Measurements from ENCODE around the gene AGAP1.

The AGAP1 gene

GRCh38 chr2:235647264-235647663 lies 153.4 kb downstream of the AGAP1 start:
- TF ChIP-seq, protein P1, sequence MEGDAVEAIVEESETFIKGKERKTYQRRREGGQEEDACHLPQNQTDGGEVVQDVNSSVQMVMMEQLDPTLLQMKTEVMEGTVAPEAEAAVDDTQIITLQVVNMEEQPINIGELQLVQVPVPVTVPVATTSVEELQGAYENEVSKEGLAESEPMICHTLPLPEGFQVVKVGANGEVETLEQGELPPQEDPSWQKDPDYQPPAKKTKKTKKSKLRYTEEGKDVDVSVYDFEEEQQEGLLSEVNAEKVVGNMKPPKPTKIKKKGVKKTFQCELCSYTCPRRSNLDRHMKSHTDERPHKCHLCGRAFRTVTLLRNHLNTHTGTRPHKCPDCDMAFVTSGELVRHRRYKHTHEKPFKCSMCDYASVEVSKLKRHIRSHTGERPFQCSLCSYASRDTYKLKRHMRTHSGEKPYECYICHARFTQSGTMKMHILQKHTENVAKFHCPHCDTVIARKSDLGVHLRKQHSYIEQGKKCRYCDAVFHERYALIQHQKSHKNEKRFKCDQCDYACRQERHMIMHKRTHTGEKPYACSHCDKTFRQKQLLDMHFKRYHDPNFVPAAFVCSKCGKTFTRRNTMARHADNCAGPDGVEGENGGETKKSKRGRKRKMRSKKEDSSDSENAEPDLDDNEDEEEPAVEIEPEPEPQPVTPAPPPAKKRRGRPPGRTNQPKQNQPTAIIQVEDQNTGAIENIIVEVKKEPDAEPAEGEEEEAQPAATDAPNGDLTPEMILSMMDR (IDR thresholded peaks at IDR 0.05; ENCODE audit: poor library complexity, severe bottlenecking): no peak
- Histone ChIP-seq H3K4me3 (ENCODE audit: severe bottlenecking) (no peak overlapping the region), H3K27me3 (ENCODE audit: insufficient read depth, poor library complexity, severe bottlenecking) (no peaks in the 10 kb centered on the region), H3K9me3 (ENCODE audit: severe bottlenecking) (no peaks in the 10 kb centered on the region), H3K36me3 (ENCODE audit: low read depth) (no peaks in the 10 kb centered on the region), H3K27ac (ENCODE audit: poor library complexity, severe bottlenecking) (no peak overlapping the region), H3K4me1 (ENCODE audit: insufficient read depth, poor library complexity, severe bottlenecking) (peaks cover 6% of the 10 kb centered on the region)
- ATAC-seq (ENCODE audit: low read depth) (no peak), DNase-seq (ENCODE audit: low spot score) (no peak)

GRCh38 chr2:235647877-235648276 lies 154.0 kb downstream of the AGAP1 start:
- no peak overlapping the region for H3K27ac ChIP-seq (ENCODE audit: poor library complexity, severe bottlenecking)
- no peak for ATAC-seq (ENCODE audit: low read depth)
- DNase-seq (ENCODE audit: low spot score): no peak
- no peaks in the 10 kb centered on the region for H3K36me3 ChIP-seq (ENCODE audit: low read depth)
- no peaks in the 10 kb centered on the region for H3K27me3 ChIP-seq (ENCODE audit: insufficient read depth, poor library complexity, severe bottlenecking)
- H3K4me1 ChIP-seq (ENCODE audit: insufficient read depth, poor library complexity, severe bottlenecking): no peaks in the 10 kb centered on the region
- TF ChIP-seq, protein P1 (IDR thresholded peaks at IDR 0.05; ENCODE audit: poor library complexity, severe bottlenecking): no peak
- H3K4me3 ChIP-seq (ENCODE audit: severe bottlenecking): no peak overlapping the region
- no peaks in the 10 kb centered on the region for H3K9me3 ChIP-seq (ENCODE audit: severe bottlenecking)

DNA sequence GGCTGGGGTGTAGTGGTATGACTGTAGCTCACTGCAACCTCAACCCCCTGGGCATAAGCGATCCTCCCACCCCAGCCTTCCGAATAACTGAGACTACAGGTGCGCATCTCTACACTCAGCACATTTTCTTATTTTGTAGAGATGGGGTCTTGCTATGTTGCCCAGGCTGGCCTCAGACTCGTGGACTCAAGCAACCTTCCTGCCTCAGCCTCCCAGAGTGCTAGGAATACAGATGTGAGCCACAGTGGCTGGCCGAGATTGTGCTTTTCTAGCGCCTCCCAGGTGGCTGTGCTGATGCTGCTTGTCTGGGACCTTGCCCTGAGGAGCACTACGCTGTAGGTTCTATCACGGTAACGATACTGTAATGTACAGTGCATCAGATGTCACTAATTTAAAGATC lies 155.6 kb downstream of the AGAP1 start:
- ATAC-seq (ENCODE audit: low read depth) (no peak), DNase-seq (ENCODE audit: low spot score) (no peak)
- TF ChIP-seq, protein P1 (IDR thresholded peaks at IDR 0.05; ENCODE audit: poor library complexity, severe bottlenecking): no peak
- Histone ChIP-seq H3K27ac (ENCODE audit: poor library complexity, severe bottlenecking) (no peak overlapping the region), H3K36me3 (ENCODE audit: low read depth) (no peaks in the 10 kb centered on the region), H3K9me3 (ENCODE audit: severe bottlenecking) (no peaks in the 10 kb centered on the region), H3K4me1 (ENCODE audit: insufficient read depth, poor library complexity, severe bottlenecking) (no peaks in the 10 kb centered on the region), H3K4me3 (ENCODE audit: severe bottlenecking) (no peak overlapping the region), H3K27me3 (ENCODE audit: insufficient read depth, poor library complexity, severe bottlenecking) (no peaks in the 10 kb centered on the region)

DNA sequence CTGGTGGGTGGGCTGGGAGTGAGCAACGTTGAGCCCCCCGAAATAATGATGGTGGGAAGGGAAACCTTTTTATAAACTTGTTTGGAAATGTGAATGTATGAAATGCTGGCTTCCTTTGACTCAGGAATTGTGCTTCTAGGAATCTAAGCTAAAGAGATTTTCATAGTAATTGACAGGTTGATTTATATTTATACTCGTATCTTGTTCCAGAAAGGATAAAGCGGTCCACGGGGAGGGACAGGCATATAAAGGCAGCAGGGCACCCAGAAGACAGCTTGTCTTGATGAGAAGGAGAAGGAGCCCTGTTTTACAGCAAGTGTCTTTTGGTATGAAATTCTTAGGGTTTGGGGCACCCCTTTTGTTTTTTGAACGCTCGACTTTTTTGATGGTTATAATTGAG lies 157.8 kb downstream of the AGAP1 start:
- Histone ChIP-seq H3K27ac (ENCODE audit: poor library complexity, severe bottlenecking) (no peak overlapping the region), H3K36me3 (ENCODE audit: low read depth) (no peaks in the 10 kb centered on the region), H3K27me3 (ENCODE audit: insufficient read depth, poor library complexity, severe bottlenecking) (no peaks in the 10 kb centered on the region), H3K4me3 (ENCODE audit: severe bottlenecking) (no peak overlapping the region), H3K4me1 (ENCODE audit: insufficient read depth, poor library complexity, severe bottlenecking) (no peaks in the 10 kb centered on the region), H3K9me3 (ENCODE audit: severe bottlenecking) (no peaks in the 10 kb centered on the region)
- no peak for ATAC-seq (ENCODE audit: low read depth)
- no peak for DNase-seq (ENCODE audit: low spot score)
- TF ChIP-seq, protein P1 (IDR thresholded peaks at IDR 0.05; ENCODE audit: poor library complexity, severe bottlenecking): no peak

DNA sequence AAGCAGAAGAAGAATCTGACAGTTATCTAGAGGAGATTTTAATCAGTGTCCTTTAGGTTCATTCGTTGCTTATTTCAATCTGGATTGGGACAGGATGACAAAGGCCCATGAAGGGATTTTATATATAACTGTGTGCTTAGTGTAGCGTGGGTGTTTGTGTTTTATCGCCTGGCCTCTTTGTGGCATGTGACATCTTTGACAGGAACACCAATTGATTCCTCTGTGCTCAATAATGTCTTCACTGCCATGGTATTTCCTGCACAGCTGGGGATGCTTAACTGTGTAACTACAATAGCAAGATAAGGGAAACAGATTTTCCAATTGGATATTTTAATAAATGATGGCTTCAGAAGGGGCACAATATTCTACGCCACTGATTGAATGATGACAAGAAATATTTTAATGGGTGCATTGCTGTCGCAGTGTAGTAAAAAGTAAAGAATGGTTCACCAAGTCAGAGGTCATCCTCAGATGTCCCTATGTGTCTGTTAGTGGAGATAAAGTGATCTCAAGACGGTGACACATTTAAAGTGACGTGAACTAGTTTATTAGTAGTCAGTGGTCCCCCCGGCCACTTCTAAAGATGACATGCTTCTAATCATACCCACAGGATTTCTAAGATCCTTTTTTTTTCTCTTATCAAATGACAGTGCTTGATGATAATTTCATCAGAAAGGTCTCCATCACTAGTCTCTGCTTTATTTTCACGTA lies 160.4 kb downstream of the AGAP1 start:
- H3K27ac ChIP-seq (ENCODE audit: poor library complexity, severe bottlenecking): no peak overlapping the region
- H3K9me3 ChIP-seq (ENCODE audit: severe bottlenecking): no peaks in the 10 kb centered on the region
- TF ChIP-seq, protein P1 (IDR thresholded peaks at IDR 0.05; ENCODE audit: poor library complexity, severe bottlenecking): no peak
- H3K4me3 ChIP-seq (ENCODE audit: severe bottlenecking): no peak overlapping the region
- no peak for ATAC-seq (ENCODE audit: low read depth)
- no peaks in the 10 kb centered on the region for H3K36me3 ChIP-seq (ENCODE audit: low read depth)
- no peaks in the 10 kb centered on the region for H3K27me3 ChIP-seq (ENCODE audit: insufficient read depth, poor library complexity, severe bottlenecking)
- DNase-seq (ENCODE audit: low spot score): no peak
- H3K4me1 ChIP-seq (ENCODE audit: insufficient read depth, poor library complexity, severe bottlenecking): no peaks in the 10 kb centered on the region

Data from RWPE2 (cell line).